ENCODE results near the gene EEF2. TPM values are rescaled to one million over a fixed set of nuclear protein-coding genes. Genes with fewer than 3 reads are reported as not detected.

The EEF2 gene
- 2,881 TPM for polyA plus RNA-seq (2013)

- H3K27me3 ChIP-seq (replicated peaks in 2 of 5; ENCODE audit: control insufficient read depth in 4 of 5, insufficient read depth in 5 of 5, low read length in 4 of 5): no peaks in the 10 kb centered on the region
- CTCF ChIA-PET: interaction anchor here (0.9 to 2.2 kb wide), 10 partner anchors 10 to 223 kb away, joined by 3 to 8 read pairs (median 4); partner anchors contain the start of gene MRPL54
- under 1% methylated on average over 80 of the region's 80 CpGs for WGBS (ENCODE audit: insufficient coverage)
- peaks cover 19 to 48% (median 43%) of the 10 kb centered on the region in 4 experiments for H3K36me3 ChIP-seq (ENCODE audit: control insufficient read depth in 4 of 4, insufficient read depth in 4 of 4, low read length in 3 of 4)
- peaks cover 15 to 38% (median 33%) of the 10 kb centered on the region in 4 experiments for H3K4me1 ChIP-seq (ENCODE audit: control extremely low read depth in 1 of 4, control insufficient read depth in 4 of 4, insufficient read depth in 4 of 4, low read length in 3 of 4)
- no peaks in the 10 kb centered on the region for H3K9me3 ChIP-seq (ENCODE audit: control extremely low read depth in 1 of 5, control insufficient read depth in 4 of 5, insufficient read depth in 2 of 5, low read depth in 1 of 5, low read length in 4 of 5)
- peak; percentile 88 to 95 (median 92) for DNase-seq
- peak within 1 kb of the TSS; percentile 91 to 96 for H3K27ac ChIP-seq (ENCODE audit: insufficient read depth in 1 of 2, low read depth in 1 of 2, low read length in 2 of 2, poor library complexity in 1 of 2, severe bottlenecking in 2 of 2)
- H3K4me3 ChIP-seq (ENCODE audit: control insufficient read depth in 1 of 7, extremely low read depth in 1 of 7, insufficient read depth in 4 of 7, low read depth in 2 of 7, low read length in 6 of 7): peak within 1 kb of the TSS; percentile 81 to 100 (median 99)
- POLR2A ChIA-PET: interaction anchor here (0.6 to 1.9 kb wide), 8 partner anchors 8 to 222 kb away, joined by 3 to 11 read pairs (median 6); partner anchors contain the start of genes DAPK3, MRPL54 and PIAS4
Observed at GRCh38 chr19:3984908-3985642, at the start of gene EEF2. TSS of gene EEF2 (minus strand) at chr19:3985463. CDS start at chr19:3985380, 83 bp downstream.

- no peak overlapping the region for H3K4me3 ChIP-seq (ENCODE audit: control insufficient read depth in 1 of 7, extremely low read depth in 1 of 7, insufficient read depth in 4 of 7, low read depth in 2 of 7, low read length in 6 of 7)
- CTCF ChIA-PET: no interaction called here
- H3K36me3 ChIP-seq (ENCODE audit: control insufficient read depth in 4 of 4, insufficient read depth in 4 of 4, low read length in 3 of 4): peaks cover 9 to 73% (median 47%) of the 10 kb centered on the region in 4 experiments
- no peak for DNase-seq
- H3K27ac ChIP-seq (ENCODE audit: insufficient read depth in 1 of 2, low read depth in 1 of 2, low read length in 2 of 2, poor library complexity in 1 of 2, severe bottlenecking in 2 of 2): no peak overlapping the region
- no peaks in the 10 kb centered on the region for H3K4me1 ChIP-seq (ENCODE audit: control extremely low read depth in 1 of 4, control insufficient read depth in 4 of 4, insufficient read depth in 4 of 4, low read length in 3 of 4)
- no peaks in the 10 kb centered on the region for H3K9me3 ChIP-seq (ENCODE audit: control extremely low read depth in 1 of 5, control insufficient read depth in 4 of 5, insufficient read depth in 2 of 5, low read depth in 1 of 5, low read length in 4 of 5)
- POLR2A ChIA-PET: interaction anchor here (0.7 kb wide), 1 partner anchor 16 kb away, joined by 3 read pairs; no protein-coding TSS in a partner anchor
- WGBS (ENCODE audit: insufficient coverage): 98% methylated on average over 31 of the region's 34 CpGs
- H3K27me3 ChIP-seq (replicated peaks in 2 of 5; ENCODE audit: control insufficient read depth in 4 of 5, insufficient read depth in 5 of 5, low read length in 4 of 5): no peaks in the 10 kb centered on the region
Observed at GRCh38 chr19:4034048-4035017, 49.1 kb upstream of the EEF2 start.

GRCh38 chr19:4033028-4033956 lies 48.0 kb upstream of the EEF2 start:
- WGBS (ENCODE audit: insufficient coverage): 94% methylated on average over 48 of the region's 63 CpGs
- no peak for DNase-seq
- Histone ChIP-seq H3K4me1 (ENCODE audit: control extremely low read depth in 1 of 4, control insufficient read depth in 4 of 4, insufficient read depth in 4 of 4, low read length in 3 of 4) (no peaks in the 10 kb centered on the region), H3K9me3 (ENCODE audit: control extremely low read depth in 1 of 5, control insufficient read depth in 4 of 5, insufficient read depth in 2 of 5, low read depth in 1 of 5, low read length in 4 of 5) (no peaks in the 10 kb centered on the region), H3K27ac (ENCODE audit: insufficient read depth in 1 of 2, low read depth in 1 of 2, low read length in 2 of 2, poor library complexity in 1 of 2, severe bottlenecking in 2 of 2) (no peak overlapping the region), H3K27me3 (replicated peaks in 2 of 5; ENCODE audit: control insufficient read depth in 4 of 5, insufficient read depth in 5 of 5, low read length in 4 of 5) (no peaks in the 10 kb centered on the region), H3K36me3 (ENCODE audit: control insufficient read depth in 4 of 4, insufficient read depth in 4 of 4, low read length in 3 of 4) (peaks cover 9 to 78% (median 51%) of the 10 kb centered on the region in 4 experiments), H3K4me3 (ENCODE audit: control insufficient read depth in 1 of 7, extremely low read depth in 1 of 7, insufficient read depth in 4 of 7, low read depth in 2 of 7, low read length in 6 of 7) (no peak overlapping the region)
- ChIA-PET CTCF (no interaction called here), POLR2A (no interaction called here)

GRCh38 chr19:4032436-4032835 lies 47.2 kb upstream of the EEF2 start:
- ChIA-PET POLR2A (no interaction called here), CTCF (no interaction called here)
- H3K27me3 ChIP-seq (replicated peaks in 2 of 5; ENCODE audit: control insufficient read depth in 4 of 5, insufficient read depth in 5 of 5, low read length in 4 of 5): no peaks in the 10 kb centered on the region
- no peaks in the 10 kb centered on the region for H3K4me1 ChIP-seq (ENCODE audit: control extremely low read depth in 1 of 4, control insufficient read depth in 4 of 4, insufficient read depth in 4 of 4, low read length in 3 of 4)
- H3K36me3 ChIP-seq (ENCODE audit: control insufficient read depth in 4 of 4, insufficient read depth in 4 of 4, low read length in 3 of 4): peaks cover 7 to 77% (median 54%) of the 10 kb centered on the region in 4 experiments
- no peak for DNase-seq
- 96% methylated on average over 16 of the region's 16 CpGs for WGBS (ENCODE audit: insufficient coverage)
- no peaks in the 10 kb centered on the region for H3K9me3 ChIP-seq (ENCODE audit: control extremely low read depth in 1 of 5, control insufficient read depth in 4 of 5, insufficient read depth in 2 of 5, low read depth in 1 of 5, low read length in 4 of 5)
- no peak overlapping the region for H3K4me3 ChIP-seq (ENCODE audit: control insufficient read depth in 1 of 7, extremely low read depth in 1 of 7, insufficient read depth in 4 of 7, low read depth in 2 of 7, low read length in 6 of 7)
- H3K27ac ChIP-seq (ENCODE audit: insufficient read depth in 1 of 2, low read depth in 1 of 2, low read length in 2 of 2, poor library complexity in 1 of 2, severe bottlenecking in 2 of 2): no peak overlapping the region

- WGBS (ENCODE audit: insufficient coverage): 90% methylated on average over 9 of the region's 11 CpGs
- H3K36me3 ChIP-seq (ENCODE audit: control insufficient read depth in 4 of 4, insufficient read depth in 4 of 4, low read length in 3 of 4): peaks cover 6 to 71% (median 47%) of the 10 kb centered on the region in 4 experiments
- no peaks in the 10 kb centered on the region for H3K9me3 ChIP-seq (ENCODE audit: control extremely low read depth in 1 of 5, control insufficient read depth in 4 of 5, insufficient read depth in 2 of 5, low read depth in 1 of 5, low read length in 4 of 5)
- H3K27ac ChIP-seq (ENCODE audit: insufficient read depth in 1 of 2, low read depth in 1 of 2, low read length in 2 of 2, poor library complexity in 1 of 2, severe bottlenecking in 2 of 2): peak overlapping the region in 1 of 2 experiments; percentile 7
- H3K4me3 ChIP-seq (ENCODE audit: control insufficient read depth in 1 of 7, extremely low read depth in 1 of 7, insufficient read depth in 4 of 7, low read depth in 2 of 7, low read length in 6 of 7): no peak overlapping the region
- H3K4me1 ChIP-seq (ENCODE audit: control extremely low read depth in 1 of 4, control insufficient read depth in 4 of 4, insufficient read depth in 4 of 4, low read length in 3 of 4): no peaks in the 10 kb centered on the region
- ChIA-PET CTCF (interaction anchor here (1.2 kb wide), 1 partner anchor 9 kb away, joined by 3 read pairs; no protein-coding TSS in a partner anchor), POLR2A (no interaction called here)
- no peak for DNase-seq
- H3K27me3 ChIP-seq (replicated peaks in 2 of 5; ENCODE audit: control insufficient read depth in 4 of 5, insufficient read depth in 5 of 5, low read length in 4 of 5): no peaks in the 10 kb centered on the region
Observed at GRCh38 chr19:4031420-4031819, 46.2 kb upstream of the EEF2 start.

DNA sequence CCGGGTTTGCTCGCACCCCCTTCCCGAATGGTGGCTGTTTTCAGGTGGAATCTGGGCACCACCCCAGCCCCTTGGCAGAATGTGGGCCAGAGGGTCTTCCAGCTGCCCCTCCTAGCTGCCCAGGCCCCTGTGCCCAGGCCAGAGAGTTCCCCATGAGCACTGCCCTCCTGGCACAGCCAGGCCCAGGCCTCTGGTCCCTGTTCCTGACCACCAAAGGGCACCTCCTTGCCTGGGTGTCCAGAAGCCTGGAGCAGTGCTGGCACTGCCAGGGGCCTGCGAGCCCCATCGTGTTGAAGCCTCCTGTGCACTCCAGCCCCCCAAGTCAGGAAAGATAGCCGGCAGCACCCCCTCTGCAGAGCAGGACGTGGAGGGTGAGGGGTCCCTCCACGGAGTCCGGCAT lies 45.7 kb upstream of the EEF2 start:
- no peak overlapping the region for H3K4me3 ChIP-seq (ENCODE audit: control insufficient read depth in 1 of 7, extremely low read depth in 1 of 7, insufficient read depth in 4 of 7, low read depth in 2 of 7, low read length in 6 of 7)
- H3K4me1 ChIP-seq (ENCODE audit: control extremely low read depth in 1 of 4, control insufficient read depth in 4 of 4, insufficient read depth in 4 of 4, low read length in 3 of 4): no peaks in the 10 kb centered on the region
- peaks cover 6 to 68% (median 44%) of the 10 kb centered on the region in 4 experiments for H3K36me3 ChIP-seq (ENCODE audit: control insufficient read depth in 4 of 4, insufficient read depth in 4 of 4, low read length in 3 of 4)
- H3K27ac ChIP-seq (ENCODE audit: insufficient read depth in 1 of 2, low read depth in 1 of 2, low read length in 2 of 2, poor library complexity in 1 of 2, severe bottlenecking in 2 of 2): no peak overlapping the region
- H3K27me3 ChIP-seq (replicated peaks in 2 of 5; ENCODE audit: control insufficient read depth in 4 of 5, insufficient read depth in 5 of 5, low read length in 4 of 5): no peaks in the 10 kb centered on the region
- CTCF ChIA-PET: interaction anchor here (1.2 kb wide), 1 partner anchor 9 kb away, joined by 3 read pairs; no protein-coding TSS in a partner anchor
- POLR2A ChIA-PET: no interaction called here
- H3K9me3 ChIP-seq (ENCODE audit: control extremely low read depth in 1 of 5, control insufficient read depth in 4 of 5, insufficient read depth in 2 of 5, low read depth in 1 of 5, low read length in 4 of 5): no peaks in the 10 kb centered on the region
- no peak for DNase-seq
- WGBS (ENCODE audit: insufficient coverage): 93% methylated on average over 9 of the region's 9 CpGs
